Upper lobe of right lung (tissue), 1 donor: ENCODE data around the gene KCNN1. TPM values are rescaled to one million over a fixed set of nuclear protein-coding genes. Genes with fewer than 3 reads are reported as not detected.
"Not testable (repeated sequence)": the region's sequence is repeated elsewhere in the genome, so short reads cannot be mapped to it uniquely, and the experiment has no call there.

Experiments used
- ATAC-seq: fragments of 200-7000 bp; cut with Tn5 transposase; one replicate; pipeline ENCODE4 v1.9.1; 2020; ENCODE audit warnings: mild to moderate bottlenecking, moderate library complexity
- DNase-seq: peaks from one replicate; pipeline ENCODE4 v3.0.0-alpha.2; 2020
- H3K27ac ChIP-seq: fragments of 200-600 bp; one replicate; pipeline ENCODE4 v1.8.0; 2022
- H3K27me3 ChIP-seq: fragments of 200-600 bp; one replicate; pipeline ENCODE4 v1.8.0; 2022; ENCODE audit warnings: mild to moderate bottlenecking
- H3K36me3 ChIP-seq: fragments of 200-600 bp; one replicate; pipeline ENCODE4 v1.8.0; 2022
- H3K4me1 ChIP-seq: fragments of 200-600 bp; one replicate; pipeline ENCODE4 v1.8.0; 2022
- H3K4me3 ChIP-seq: fragments of 200-600 bp; one replicate; pipeline ENCODE4 v1.8.0; 2022; ENCODE audit warnings: mild to moderate bottlenecking
- H3K9me3 ChIP-seq: fragments of 200-600 bp; one replicate; pipeline ENCODE4 v1.8.0; 2022
- CTCF ChIP-seq: fragments of 200-600 bp; IDR thresholded peaks from one replicate; pipeline ENCODE4 v1.8.0; 2022; ENCODE audit warnings: antibody characterized with exemption
- intact Hi-C: fragments of 100-400 bp; cut with DNase I; formaldehyde crosslinking; loops from one replicate; pipeline ENCODE4 v1.11.0; 2022
- total RNA-seq: library from RNA; stranded (reverse); fragmentation: NEBNext Ultra II Directional; extraction: Animal tissue kit (Norgen Biotek cat#: 25700); gene quantifications from one replicate; pipeline ENCODE4 v1.2.1, GENCODE V29; 2021
- donor health status: DM: no; HTN: yes; CAD: no; lungs with severe emphysema.

Gene KCNN1
- total RNA-seq, 1 donor from 2014 or later: not detected

GRCh38 chr19:17981611-17982010 lies 14.7 kb downstream of the KCNN1 start:
- no peak for DNase-seq

GRCh38 chr19:17982430-17982829 lies 15.5 kb downstream of the KCNN1 start:
- Histone ChIP-seq H3K4me3 (no peak overlapping the region), H3K9me3 (no peaks in the 10 kb centered on the region), H3K27me3 (peaks cover 4% of the 10 kb centered on the region), H3K27ac (no peak overlapping the region), H3K36me3 (no peaks in the 10 kb centered on the region), H3K4me1 (no peaks in the 10 kb centered on the region)
- intact Hi-C loops: no loop called here
- DNase-seq (no peak), ATAC-seq (no peak)
- no peak for TF ChIP-seq CTCF

More at GRCh38 chr19:17981611-17982010, 14.7 kb downstream of the KCNN1 start:
- H3K27me3 ChIP-seq: peaks cover 4% of the 10 kb centered on the region
- no peak for ATAC-seq
- H3K9me3 ChIP-seq: no peaks in the 10 kb centered on the region
- intact Hi-C loops: no loop called here
- H3K36me3 ChIP-seq: no peaks in the 10 kb centered on the region
- no peak overlapping the region for H3K4me3 ChIP-seq
- no peaks in the 10 kb centered on the region for H3K4me1 ChIP-seq
- TF ChIP-seq CTCF: no peak
- H3K27ac ChIP-seq: no peak overlapping the region

GRCh38 chr19:17985037-17985818 lies 18.3 kb downstream of the KCNN1 start:
- intact Hi-C loops: no loop called here
- Histone ChIP-seq H3K4me3 (no peak overlapping the region), H3K27ac (no peak overlapping the region), H3K9me3 (no peaks in the 10 kb centered on the region), H3K4me1 (no peaks in the 10 kb centered on the region), H3K27me3 (no peaks in the 10 kb centered on the region), H3K36me3 (no peaks in the 10 kb centered on the region)
- DNase-seq: no peak
- no peak for ATAC-seq
- no peak for TF ChIP-seq CTCF

- H3K36me3 ChIP-seq, H3K9me3 ChIP-seq, H3K4me3 ChIP-seq, H3K4me1 ChIP-seq, H3K27ac ChIP-seq, H3K27me3 ChIP-seq, intact Hi-C loops, DNase-seq, ATAC-seq: not testable (repeated sequence)
These were observed 19.7 kb downstream of the KCNN1 start for GRCh38 chr19:17986569-17986968.

- DNase-seq: no peak
These were observed 21.3 kb downstream of the KCNN1 start for GRCh38 chr19:17988161-17988560.

More at GRCh38 chr19:17988161-17988560, 21.3 kb downstream of the KCNN1 start:
- no peak for TF ChIP-seq CTCF
- H3K27ac ChIP-seq: no peak overlapping the region
- H3K4me3 ChIP-seq: no peak overlapping the region
- H3K9me3 ChIP-seq: no peaks in the 10 kb centered on the region
- no peak for ATAC-seq
- no peaks in the 10 kb centered on the region for H3K4me1 ChIP-seq
- no peaks in the 10 kb centered on the region for H3K27me3 ChIP-seq
- H3K36me3 ChIP-seq: no peaks in the 10 kb centered on the region
- intact Hi-C loops: no loop called here
